ENCODE measurements around the gene WDR55.

DNA sequence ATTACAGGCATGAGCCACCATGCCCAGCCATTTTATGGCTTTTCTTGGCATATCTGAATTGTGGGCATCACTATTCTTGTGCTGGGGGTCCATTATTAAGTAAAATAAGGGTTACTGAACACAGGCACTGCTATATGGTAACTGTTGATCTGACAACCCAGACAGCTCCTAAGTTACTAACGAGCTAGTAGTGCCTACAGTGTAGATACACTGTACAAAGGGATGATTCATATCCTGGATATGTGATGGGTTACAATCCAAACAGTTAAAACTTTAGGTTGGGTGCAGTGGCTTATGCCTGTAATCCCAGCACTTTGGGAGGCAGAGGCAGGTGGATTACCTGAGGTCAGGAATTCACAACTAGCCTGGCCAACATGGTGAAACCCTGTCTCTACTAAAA is 36.0 kb upstream of the WDR55 start:
- no peak for TF ChIP-seq POLR2A (IDR thresholded peaks at IDR 0.05; ENCODE audit: control extremely low read depth in 1 of 2, low read depth in 2 of 2, low read length in 2 of 2)
- TF ChIP-seq, protein P1, sequence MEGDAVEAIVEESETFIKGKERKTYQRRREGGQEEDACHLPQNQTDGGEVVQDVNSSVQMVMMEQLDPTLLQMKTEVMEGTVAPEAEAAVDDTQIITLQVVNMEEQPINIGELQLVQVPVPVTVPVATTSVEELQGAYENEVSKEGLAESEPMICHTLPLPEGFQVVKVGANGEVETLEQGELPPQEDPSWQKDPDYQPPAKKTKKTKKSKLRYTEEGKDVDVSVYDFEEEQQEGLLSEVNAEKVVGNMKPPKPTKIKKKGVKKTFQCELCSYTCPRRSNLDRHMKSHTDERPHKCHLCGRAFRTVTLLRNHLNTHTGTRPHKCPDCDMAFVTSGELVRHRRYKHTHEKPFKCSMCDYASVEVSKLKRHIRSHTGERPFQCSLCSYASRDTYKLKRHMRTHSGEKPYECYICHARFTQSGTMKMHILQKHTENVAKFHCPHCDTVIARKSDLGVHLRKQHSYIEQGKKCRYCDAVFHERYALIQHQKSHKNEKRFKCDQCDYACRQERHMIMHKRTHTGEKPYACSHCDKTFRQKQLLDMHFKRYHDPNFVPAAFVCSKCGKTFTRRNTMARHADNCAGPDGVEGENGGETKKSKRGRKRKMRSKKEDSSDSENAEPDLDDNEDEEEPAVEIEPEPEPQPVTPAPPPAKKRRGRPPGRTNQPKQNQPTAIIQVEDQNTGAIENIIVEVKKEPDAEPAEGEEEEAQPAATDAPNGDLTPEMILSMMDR (IDR thresholded peaks at IDR 0.05; ENCODE audit: control extremely low read depth in 1 of 3, insufficient read depth in 1 of 3, low read depth in 1 of 3, low read length in 3 of 3): no peak
- TF ChIP-seq TBP (IDR thresholded peaks at IDR 0.05; ENCODE audit: low read depth, low read length): no peak
- no peak for TF ChIP-seq RFX5 (IDR thresholded peaks at IDR 0.05; ENCODE audit: borderline replicate concordance, low read depth, low read length)
- TF ChIP-seq SP2 (IDR thresholded peaks at IDR 0.05; ENCODE audit: low read length): no peak
- no peak for TF ChIP-seq NRF1 (IDR thresholded peaks at IDR 0.05; ENCODE audit: low read depth, low read length)
- no peak for TF ChIP-seq TAF1 (IDR thresholded peaks at IDR 0.05; ENCODE audit: low read depth, low read length)
- no peak for TF ChIP-seq HDAC2 (IDR thresholded peaks at IDR 0.05; ENCODE audit: borderline replicate concordance in 1 of 2, low read depth in 2 of 2, low read length in 2 of 2)
- TF ChIP-seq EP300 (IDR thresholded peaks at IDR 0.05; ENCODE audit: borderline replicate concordance in 1 of 2, low read depth in 2 of 2, low read length in 2 of 2): no peak
- no peak for TF ChIP-seq RNF2 (IDR thresholded peaks at IDR 0.05; ENCODE audit: borderline replicate concordance, low read depth, low read length, missing control alignments, poor library complexity, severe bottlenecking)

Data from H1 (cell line).